ENCODE data around the gene CDH11.

Gene CDH11

GRCh38 chr16:65099607-65100006, 22.3 kb downstream of the CDH11 start:
- H3K27me3 ChIP-seq (replicated peaks; ENCODE audit: insufficient read depth, low read length), result no peaks in the 10 kb centered on the region
- no peaks in the 10 kb centered on the region for H3K79me2 ChIP-seq (ENCODE audit: low read length)
- no peaks in the 10 kb centered on the region for H3K36me3 ChIP-seq (replicated peaks; ENCODE audit: insufficient read depth, low read length)
- no peak for DNase-seq
- H3K9ac ChIP-seq (ENCODE audit: low read length), result no peak overlapping the region
- no peaks in the 10 kb centered on the region for H3K9me3 ChIP-seq (replicated peaks; ENCODE audit: insufficient read depth, low read length)
- TF ChIP-seq EZH2 (optimal IDR thresholded peaks at IDR 0.05; ENCODE audit: low read depth, low read length), result no peak
- no peak for TF ChIP-seq EZH2phosphoT487 (IDR thresholded peaks at IDR 0.05; ENCODE audit: low read length)
- no peak for TF ChIP-seq CTCF (IDR thresholded peaks at IDR 0.05; ENCODE audit: low read length)
- H3K4me1 ChIP-seq (ENCODE audit: low read length), result no peaks in the 10 kb centered on the region
- H3K9me2 ChIP-seq (replicated peaks; ENCODE audit: insufficient read depth, low read length), result no peaks in the 10 kb centered on the region
- H3K4me2 ChIP-seq (ENCODE audit: low read depth, low read length), result no peak overlapping the region
- no peaks in the 10 kb centered on the region for H4K20me1 ChIP-seq (ENCODE audit: insufficient read depth, low read length)
- no peak overlapping the region for H3K4me3 ChIP-seq (ENCODE audit: low read length)
- no peaks in the 10 kb centered on the region for H3F3A ChIP-seq (ENCODE audit: insufficient read depth, low read length)
- no peak overlapping the region for H3K27ac ChIP-seq (ENCODE audit: low read length)
- no peak overlapping the region for H2AFZ ChIP-seq (ENCODE audit: low read length)

- H3K4me3 ChIP-seq (ENCODE audit: low read length), result no peak overlapping the region
Measured at GRCh38 chr16:65098916-65099315, 22.9 kb downstream of the CDH11 start.

GRCh38 chr16:65097296-65097695, 24.6 kb downstream of the CDH11 start:
- no peak for DNase-seq
- Histone ChIP-seq H3F3A (ENCODE audit: insufficient read depth, low read length) (no peaks in the 10 kb centered on the region), H3K4me2 (ENCODE audit: low read depth, low read length) (no peak overlapping the region), H3K79me2 (ENCODE audit: low read length) (no peaks in the 10 kb centered on the region), H2AFZ (ENCODE audit: low read length) (no peak overlapping the region), H4K20me1 (ENCODE audit: insufficient read depth, low read length) (no peaks in the 10 kb centered on the region), H3K36me3 (replicated peaks; ENCODE audit: insufficient read depth, low read length) (no peaks in the 10 kb centered on the region), H3K27ac (ENCODE audit: low read length) (no peak overlapping the region), H3K4me3 (ENCODE audit: low read length) (no peak overlapping the region), H3K9ac (ENCODE audit: low read length) (no peak overlapping the region), H3K27me3 (replicated peaks; ENCODE audit: insufficient read depth, low read length) (no peaks in the 10 kb centered on the region), H3K4me1 (ENCODE audit: low read length) (no peaks in the 10 kb centered on the region), H3K9me2 (replicated peaks; ENCODE audit: insufficient read depth, low read length) (no peaks in the 10 kb centered on the region), H3K9me3 (replicated peaks; ENCODE audit: insufficient read depth, low read length) (no peaks in the 10 kb centered on the region)
- no peak for TF ChIP-seq EZH2 (optimal IDR thresholded peaks at IDR 0.05; ENCODE audit: low read depth, low read length)
- no peak for TF ChIP-seq CTCF (IDR thresholded peaks at IDR 0.05; ENCODE audit: low read length)
- TF ChIP-seq EZH2phosphoT487 (IDR thresholded peaks at IDR 0.05; ENCODE audit: low read length), result no peak

More at GRCh38 chr16:65098916-65099315, 22.9 kb downstream of the CDH11 start:
- DNase-seq, result no peak
- no peaks in the 10 kb centered on the region for H3K4me1 ChIP-seq (ENCODE audit: low read length)
- no peak overlapping the region for H3K9ac ChIP-seq (ENCODE audit: low read length)
- H4K20me1 ChIP-seq (ENCODE audit: insufficient read depth, low read length), result no peaks in the 10 kb centered on the region
- TF ChIP-seq EZH2phosphoT487 (IDR thresholded peaks at IDR 0.05; ENCODE audit: low read length), result no peak
- no peak for TF ChIP-seq EZH2 (optimal IDR thresholded peaks at IDR 0.05; ENCODE audit: low read depth, low read length)
- TF ChIP-seq CTCF (IDR thresholded peaks at IDR 0.05; ENCODE audit: low read length), result no peak
- no peak overlapping the region for H3K4me2 ChIP-seq (ENCODE audit: low read depth, low read length)
- no peaks in the 10 kb centered on the region for H3K9me3 ChIP-seq (replicated peaks; ENCODE audit: insufficient read depth, low read length)
- no peaks in the 10 kb centered on the region for H3K36me3 ChIP-seq (replicated peaks; ENCODE audit: insufficient read depth, low read length)
- no peaks in the 10 kb centered on the region for H3F3A ChIP-seq (ENCODE audit: insufficient read depth, low read length)
- H2AFZ ChIP-seq (ENCODE audit: low read length), result no peak overlapping the region
- H3K27me3 ChIP-seq (replicated peaks; ENCODE audit: insufficient read depth, low read length), result no peaks in the 10 kb centered on the region
- no peaks in the 10 kb centered on the region for H3K79me2 ChIP-seq (ENCODE audit: low read length)
- no peak overlapping the region for H3K27ac ChIP-seq (ENCODE audit: low read length)
- H3K9me2 ChIP-seq (replicated peaks; ENCODE audit: insufficient read depth, low read length), result no peaks in the 10 kb centered on the region
